Stimulated activated naive CD8-positive, alpha-beta T cell treated with anti-CD3 and anti-CD28 coated beads, Interleukin-15, Interleukin-2, amounts not matched to agents 100 ng/mL and 50 ng/mL, for 24 hours (primary cell): ENCODE data around the gene SCN7A.
"Not testable (repeated sequence)": the region's sequence is repeated elsewhere in the genome, so short reads cannot be mapped to it uniquely, and the experiment has no call there.

Experiments used
- H3K27ac Mint-ChIP-seq: one replicate; pipeline ENCODE4 v1.8.0; 2021; ENCODE audit warnings: mild to moderate bottlenecking, mixed read lengths
- H3K27me3 Mint-ChIP-seq: one replicate; pipeline ENCODE4 v1.8.0; 2021; ENCODE audit warnings: mixed read lengths
- H3K36me3 Mint-ChIP-seq: one replicate; pipeline ENCODE4 v1.8.0; 2021; ENCODE audit warnings: low read depth, mixed read lengths
- H3K4me1 Mint-ChIP-seq: one replicate; pipeline ENCODE4 v1.8.0; 2021; ENCODE audit warnings: low read depth, mixed read lengths
- H3K4me3 Mint-ChIP-seq: one replicate; pipeline ENCODE4 v1.8.0; 2021; ENCODE audit warnings: mild to moderate bottlenecking, mixed read lengths
- H3K9me3 Mint-ChIP-seq: one replicate; pipeline ENCODE4 v1.8.0; 2021; ENCODE audit warnings: mixed read lengths

The SCN7A gene

GRCh38 chr2:166364476-166365161 is 129.4 kb downstream of the SCN7A start:
- no peaks in the 10 kb centered on the region for H3K4me1 Mint-ChIP-seq
- H3K36me3 Mint-ChIP-seq: no peaks in the 10 kb centered on the region
- no peak overlapping the region for H3K27ac Mint-ChIP-seq
- H3K9me3 Mint-ChIP-seq: no peaks in the 10 kb centered on the region
- H3K4me3 Mint-ChIP-seq: no peak overlapping the region
- no peaks in the 10 kb centered on the region for H3K27me3 Mint-ChIP-seq

- H3K27me3 Mint-ChIP-seq: no peaks in the 10 kb centered on the region
- H3K9me3 Mint-ChIP-seq: no peaks in the 10 kb centered on the region
- no peak overlapping the region for H3K4me3 Mint-ChIP-seq
- H3K4me1 Mint-ChIP-seq: no peaks in the 10 kb centered on the region
- H3K36me3 Mint-ChIP-seq: no peaks in the 10 kb centered on the region
- H3K27ac Mint-ChIP-seq: no peak overlapping the region
These were observed 132.5 kb downstream of the SCN7A start for GRCh38 chr2:166361351-166362153.

- no peaks in the 10 kb centered on the region for H3K9me3 Mint-ChIP-seq
- H3K27ac Mint-ChIP-seq: no peak overlapping the region
- H3K36me3 Mint-ChIP-seq: no peaks in the 10 kb centered on the region
- no peaks in the 10 kb centered on the region for H3K4me1 Mint-ChIP-seq
- H3K4me3 Mint-ChIP-seq: no peak overlapping the region
- H3K27me3 Mint-ChIP-seq: no peaks in the 10 kb centered on the region
These were observed 133.1 kb downstream of the SCN7A start for GRCh38 chr2:166360906-166361305.

- Mint-ChIP-seq H3K9me3 (no peaks in the 10 kb centered on the region), H3K4me3 (no peak overlapping the region), H3K27ac (no peak overlapping the region), H3K36me3 (no peaks in the 10 kb centered on the region), H3K27me3 (no peaks in the 10 kb centered on the region), H3K4me1 (no peaks in the 10 kb centered on the region)
These were observed 133.6 kb downstream of the SCN7A start for GRCh38 chr2:166360426-166360825.

- H3K27ac Mint-ChIP-seq, H3K27me3 Mint-ChIP-seq, H3K36me3 Mint-ChIP-seq, H3K4me3 Mint-ChIP-seq, H3K9me3 Mint-ChIP-seq, H3K4me1 Mint-ChIP-seq: not testable (repeated sequence)
These were observed 136.1 kb downstream of the SCN7A start for GRCh38 chr2:166357950-166358321.

- Mint-ChIP-seq H3K36me3 (no peaks in the 10 kb centered on the region), H3K4me1 (no peaks in the 10 kb centered on the region), H3K4me3 (no peak overlapping the region)
These were observed 136.7 kb downstream of the SCN7A start for GRCh38 chr2:166357068-166357949.

More at GRCh38 chr2:166357068-166357949, 136.7 kb downstream of the SCN7A start:
- Mint-ChIP-seq H3K9me3 (no peaks in the 10 kb centered on the region), H3K27ac (no peak overlapping the region), H3K27me3 (no peaks in the 10 kb centered on the region)
